Measurements from ENCODE around the gene ATP6V0C.

ATP6V0C gene

DNA sequence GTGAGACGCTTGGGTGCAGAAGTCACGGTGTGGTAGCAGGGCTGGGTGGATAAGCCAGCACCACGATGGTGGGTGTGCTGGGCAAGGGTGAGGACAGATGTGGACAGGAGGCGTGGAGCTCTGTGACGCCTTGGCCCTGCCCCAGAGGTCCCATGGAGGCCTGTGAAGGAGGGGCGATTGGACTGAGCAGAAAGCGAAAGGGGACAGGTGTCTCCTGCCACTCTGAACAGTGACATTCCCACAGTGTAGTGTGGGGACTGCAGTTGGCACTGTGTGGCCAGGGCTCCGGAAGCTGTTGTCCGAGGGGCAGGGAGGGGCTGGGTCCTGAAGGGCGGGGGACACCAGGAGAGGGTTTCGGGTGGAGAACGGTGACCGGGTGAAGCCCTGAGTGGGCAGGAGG is 31.5 kb upstream of the ATP6V0C start:
- 0 out of 2 replicates have a peak, but pooled peaks cover 10% of the 10 kb centered on the region for H3K79me2 ChIP-seq (ENCODE audit: insufficient read depth, low read depth)
- TF ChIP-seq, protein P1, sequence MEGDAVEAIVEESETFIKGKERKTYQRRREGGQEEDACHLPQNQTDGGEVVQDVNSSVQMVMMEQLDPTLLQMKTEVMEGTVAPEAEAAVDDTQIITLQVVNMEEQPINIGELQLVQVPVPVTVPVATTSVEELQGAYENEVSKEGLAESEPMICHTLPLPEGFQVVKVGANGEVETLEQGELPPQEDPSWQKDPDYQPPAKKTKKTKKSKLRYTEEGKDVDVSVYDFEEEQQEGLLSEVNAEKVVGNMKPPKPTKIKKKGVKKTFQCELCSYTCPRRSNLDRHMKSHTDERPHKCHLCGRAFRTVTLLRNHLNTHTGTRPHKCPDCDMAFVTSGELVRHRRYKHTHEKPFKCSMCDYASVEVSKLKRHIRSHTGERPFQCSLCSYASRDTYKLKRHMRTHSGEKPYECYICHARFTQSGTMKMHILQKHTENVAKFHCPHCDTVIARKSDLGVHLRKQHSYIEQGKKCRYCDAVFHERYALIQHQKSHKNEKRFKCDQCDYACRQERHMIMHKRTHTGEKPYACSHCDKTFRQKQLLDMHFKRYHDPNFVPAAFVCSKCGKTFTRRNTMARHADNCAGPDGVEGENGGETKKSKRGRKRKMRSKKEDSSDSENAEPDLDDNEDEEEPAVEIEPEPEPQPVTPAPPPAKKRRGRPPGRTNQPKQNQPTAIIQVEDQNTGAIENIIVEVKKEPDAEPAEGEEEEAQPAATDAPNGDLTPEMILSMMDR (conservative IDR thresholded peaks at IDR 0.05; ENCODE audit: low read depth, low read length), result no peak

DNA sequence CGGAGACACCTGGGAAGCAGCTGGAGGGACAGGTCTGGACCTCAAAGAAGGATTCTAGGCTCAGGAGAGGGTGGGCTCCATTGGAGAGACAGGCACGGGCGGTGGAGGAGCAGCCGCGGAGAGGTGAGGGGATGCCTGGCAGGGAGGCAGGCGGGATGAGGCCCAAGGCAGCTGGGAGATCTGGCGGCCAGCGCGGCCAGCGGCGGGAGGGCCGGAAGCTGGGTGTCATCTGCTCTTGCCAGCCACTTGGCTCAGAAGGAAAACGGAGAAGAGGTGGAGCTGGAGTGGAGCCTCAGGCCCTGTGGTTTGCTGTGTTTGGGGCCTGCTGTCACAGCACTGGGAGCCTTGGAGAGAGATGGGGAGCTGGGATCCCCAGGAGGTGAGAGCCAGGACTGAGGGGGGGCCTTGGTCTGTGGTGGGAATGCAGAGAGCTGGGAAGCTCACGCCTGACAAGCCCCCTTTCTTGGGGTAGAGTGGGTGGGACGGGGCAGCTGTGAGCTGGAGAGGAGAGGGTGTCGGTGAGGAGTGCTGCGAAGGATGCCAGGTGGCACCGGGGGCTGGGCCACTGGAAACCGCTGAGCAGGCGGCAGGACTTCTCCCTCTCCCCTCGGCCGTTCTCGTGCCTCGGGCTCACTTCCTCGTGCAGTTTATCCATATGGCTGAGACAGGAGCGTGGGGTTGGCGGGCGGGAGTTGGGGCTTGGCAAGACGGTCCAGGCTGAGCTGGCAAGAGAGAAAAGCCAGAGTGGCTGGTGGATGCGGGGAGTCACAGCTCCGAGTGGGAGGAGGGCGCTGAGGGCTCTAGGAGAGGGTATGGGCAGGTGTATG is 30.8 kb upstream of the ATP6V0C start:
- no peak overlapping the region for H3K9ac ChIP-seq
- no peak overlapping the region for H3K4me3 ChIP-seq (IDR thresholded peaks at IDR 0.05; ENCODE audit: insufficient read depth, low read depth, low read length)
- H2AFZ ChIP-seq (ENCODE audit: low read depth), result no peak overlapping the region
- no peaks in the 10 kb centered on the region for H3K4me1 ChIP-seq (ENCODE audit: low read depth, poor library complexity, severe bottlenecking)
- no peaks in the 10 kb centered on the region for H3K36me3 ChIP-seq (ENCODE audit: insufficient read depth)
- no peaks in the 10 kb centered on the region for H3K27me3 ChIP-seq (ENCODE audit: insufficient read depth, low read depth)
- TF ChIP-seq, protein P1 (conservative IDR thresholded peaks at IDR 0.05; ENCODE audit: low read depth, low read length), result no peak
- H3K4me2 ChIP-seq, result no peak overlapping the region
- H3K27ac ChIP-seq, result no peak overlapping the region
- no peaks in the 10 kb centered on the region for H4K20me1 ChIP-seq (ENCODE audit: insufficient read depth)
- 0 out of 2 replicates have a peak, but pooled peaks cover 8% of the 10 kb centered on the region for H3K79me2 ChIP-seq (ENCODE audit: insufficient read depth, low read depth)

More for the DNA sequence above, 31.5 kb upstream of the ATP6V0C start:
- no peak overlapping the region for H3K27ac ChIP-seq
- no peak overlapping the region for H3K9ac ChIP-seq
- no peaks in the 10 kb centered on the region for H3K36me3 ChIP-seq (ENCODE audit: insufficient read depth)
- H3K4me3 ChIP-seq (IDR thresholded peaks at IDR 0.05; ENCODE audit: insufficient read depth, low read depth, low read length), result no peak overlapping the region
- H3K27me3 ChIP-seq (ENCODE audit: insufficient read depth, low read depth), result no peaks in the 10 kb centered on the region
- no peak overlapping the region for H2AFZ ChIP-seq (ENCODE audit: low read depth)
- H4K20me1 ChIP-seq (ENCODE audit: insufficient read depth), result no peaks in the 10 kb centered on the region
- no peaks in the 10 kb centered on the region for H3K4me1 ChIP-seq (ENCODE audit: low read depth, poor library complexity, severe bottlenecking)
- H3K4me2 ChIP-seq, result no peak overlapping the region

DNA sequence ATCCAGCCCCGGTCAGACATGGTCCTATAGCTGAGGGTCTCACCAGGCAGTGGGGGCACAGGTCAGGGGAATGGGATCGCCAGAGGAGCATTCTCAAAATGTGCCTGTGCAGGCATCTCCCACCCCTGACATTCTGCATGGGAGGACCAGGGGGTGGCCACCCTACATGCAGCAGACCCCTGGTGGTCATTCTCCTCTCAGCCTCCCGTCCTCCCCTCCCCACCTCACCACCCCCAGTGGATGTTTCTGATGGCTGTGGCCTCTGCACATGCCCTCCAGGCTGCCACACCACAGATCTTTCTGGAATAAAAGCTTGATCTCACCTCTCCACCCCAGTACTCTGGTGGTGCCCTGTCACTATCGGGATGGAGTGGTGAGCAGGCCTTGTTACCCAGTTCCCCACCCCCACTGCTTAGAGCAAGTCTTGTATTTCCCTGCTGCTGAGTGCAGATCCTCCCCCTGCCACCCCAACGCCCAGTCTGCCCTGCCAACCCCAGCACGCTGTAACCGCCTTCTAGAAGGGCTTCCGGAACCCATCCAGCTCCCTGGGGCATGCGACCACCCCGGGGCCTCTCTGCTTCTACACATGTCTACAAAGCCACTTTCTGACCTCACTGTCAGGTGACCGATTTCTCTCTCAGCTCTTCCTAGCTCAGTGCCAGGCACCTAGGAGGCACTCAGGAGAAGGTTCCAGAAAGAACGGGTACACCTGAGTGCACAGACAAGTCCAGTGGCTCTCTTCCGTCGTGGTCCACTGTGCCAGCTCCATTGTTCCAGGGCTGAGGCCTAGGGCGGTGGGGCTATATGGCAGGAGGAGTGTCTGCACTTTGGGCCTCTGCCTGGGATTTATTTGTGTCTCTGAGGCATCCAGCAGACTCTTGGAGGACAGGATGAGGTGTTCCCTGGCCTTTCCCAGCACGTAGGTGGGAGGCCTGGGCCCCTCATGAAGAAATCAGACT is 29.5 kb upstream of the ATP6V0C start:
- Histone ChIP-seq H3K27ac (no peak overlapping the region), H3K9ac (no peak overlapping the region), H3K4me3 (IDR thresholded peaks at IDR 0.05; ENCODE audit: insufficient read depth, low read depth, low read length) (no peak overlapping the region), H3K4me2 (no peak overlapping the region), H4K20me1 (ENCODE audit: insufficient read depth) (no peaks in the 10 kb centered on the region), H3K4me1 (ENCODE audit: low read depth, poor library complexity, severe bottlenecking) (no peaks in the 10 kb centered on the region), H3K36me3 (ENCODE audit: insufficient read depth) (no peaks in the 10 kb centered on the region), H3K79me2 (ENCODE audit: insufficient read depth, low read depth) (0 out of 2 replicates have a peak, but pooled peaks cover 4% of the 10 kb centered on the region), H2AFZ (ENCODE audit: low read depth) (no peak overlapping the region), H3K27me3 (ENCODE audit: insufficient read depth, low read depth) (no peaks in the 10 kb centered on the region)
- TF ChIP-seq, protein P1 (conservative IDR thresholded peaks at IDR 0.05; ENCODE audit: low read depth, low read length), result no peak

DNA sequence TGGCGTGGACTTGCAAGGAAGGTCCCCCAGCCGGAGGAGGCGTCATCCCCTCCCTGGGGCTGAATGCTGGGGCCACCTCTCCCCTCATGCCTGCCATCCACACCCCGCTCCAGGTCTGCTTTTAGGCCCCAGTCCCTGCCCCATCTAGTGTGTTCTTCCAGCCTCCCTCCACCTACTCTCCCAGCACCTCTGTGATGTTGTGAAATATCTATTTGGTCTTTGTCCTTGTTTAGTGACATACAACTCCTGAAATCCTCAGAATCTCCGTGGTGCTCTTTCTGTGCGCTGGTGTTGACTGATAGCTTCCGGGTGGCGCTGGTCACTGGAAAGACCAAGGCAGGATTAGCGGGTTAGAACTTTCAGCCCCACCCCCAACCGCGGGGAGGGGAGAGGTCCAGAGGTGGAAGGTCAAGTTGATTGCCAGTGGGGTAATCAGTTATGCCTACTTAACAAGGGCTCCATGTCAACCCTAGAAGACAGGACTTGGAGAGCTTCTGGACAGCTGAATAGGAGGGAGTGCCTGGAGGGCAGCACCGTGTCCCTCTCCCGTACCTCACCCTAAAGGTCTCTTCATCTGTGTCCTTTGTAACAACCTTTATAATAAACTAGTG is 28.7 kb upstream of the ATP6V0C start:
- H3K4me2 ChIP-seq, result no peak overlapping the region
- no peaks in the 10 kb centered on the region for H4K20me1 ChIP-seq (ENCODE audit: insufficient read depth)
- no peaks in the 10 kb centered on the region for H3K36me3 ChIP-seq (ENCODE audit: insufficient read depth)
- H3K79me2 ChIP-seq (ENCODE audit: insufficient read depth, low read depth), result 0 out of 2 replicates have a peak, but pooled peaks cover 4% of the 10 kb centered on the region
- H2AFZ ChIP-seq (ENCODE audit: low read depth), result no peak overlapping the region
- no peak overlapping the region for H3K4me3 ChIP-seq (IDR thresholded peaks at IDR 0.05; ENCODE audit: insufficient read depth, low read depth, low read length)
- no peak overlapping the region for H3K27ac ChIP-seq
- no peaks in the 10 kb centered on the region for H3K27me3 ChIP-seq (ENCODE audit: insufficient read depth, low read depth)
- H3K4me1 ChIP-seq (ENCODE audit: low read depth, poor library complexity, severe bottlenecking), result no peaks in the 10 kb centered on the region
- no peak overlapping the region for H3K9ac ChIP-seq
- TF ChIP-seq, protein P1 (conservative IDR thresholded peaks at IDR 0.05; ENCODE audit: low read depth, low read length), result no peak

Measured in KMS-11 (cell line).